ENCODE results near the gene C10orf71. TPM values are rescaled to one million over a fixed set of nuclear protein-coding genes. Genes with fewer than 3 reads are reported as not detected.

Gene C10orf71
- polyA plus RNA-seq, 12 donors = 10.9 to 48.1 (median 33.4) TPM; not detected in 1

DNA sequence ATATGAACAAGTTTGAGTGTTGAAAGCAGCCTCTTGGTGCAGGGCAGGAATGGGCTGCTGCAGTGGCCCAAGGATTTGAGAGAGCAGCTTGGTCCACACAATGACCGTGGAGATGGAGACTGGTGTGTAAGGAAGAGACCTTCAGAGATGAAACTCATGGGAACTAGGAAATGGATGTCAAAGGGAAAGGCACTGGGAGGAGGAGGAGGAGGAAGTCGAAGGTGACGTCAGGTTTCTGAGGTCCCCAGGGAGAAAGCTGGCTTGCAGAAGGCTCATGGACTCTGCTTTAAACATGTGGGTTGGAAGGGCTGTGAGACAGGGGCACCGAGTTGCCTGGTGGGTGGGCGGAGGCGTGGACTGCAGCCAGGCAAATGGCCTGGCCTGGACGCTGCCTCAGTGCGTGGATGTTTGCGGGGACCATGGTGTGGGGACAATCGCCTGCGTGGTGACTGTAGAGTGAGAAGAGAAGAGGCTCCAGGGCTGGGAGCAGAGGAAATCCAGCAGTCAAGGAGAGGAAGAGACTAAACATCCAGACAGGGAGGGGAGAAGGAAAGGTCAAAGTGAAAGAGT, 14.6 kb downstream of the C10orf71 start:
- no peak for DNase-seq

- DNase-seq = no peak
These were observed 15.8 kb downstream of the C10orf71 start for GRCh38 chr10:49314806-49315205.

DNA sequence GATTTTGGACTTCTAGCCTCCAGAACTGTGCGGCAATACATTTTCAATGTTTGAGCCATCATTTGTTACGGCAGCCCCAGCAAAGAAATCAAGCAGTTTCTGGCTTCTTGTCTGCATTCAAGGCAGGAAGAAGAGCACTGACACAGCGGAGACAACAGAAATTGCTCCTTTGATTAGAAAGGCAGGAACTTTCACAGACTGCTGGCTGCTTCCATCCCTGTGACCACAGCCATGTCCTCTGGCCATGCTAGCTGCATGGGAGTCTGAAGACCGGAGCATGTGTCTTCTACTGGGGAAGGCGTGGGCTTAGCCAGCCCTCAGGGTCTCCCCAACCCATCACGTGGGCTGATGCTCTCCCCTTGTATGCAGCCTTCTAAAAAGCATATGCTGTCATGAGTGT, 19.1 kb downstream of the C10orf71 start:
- no peak for DNase-seq

DNA sequence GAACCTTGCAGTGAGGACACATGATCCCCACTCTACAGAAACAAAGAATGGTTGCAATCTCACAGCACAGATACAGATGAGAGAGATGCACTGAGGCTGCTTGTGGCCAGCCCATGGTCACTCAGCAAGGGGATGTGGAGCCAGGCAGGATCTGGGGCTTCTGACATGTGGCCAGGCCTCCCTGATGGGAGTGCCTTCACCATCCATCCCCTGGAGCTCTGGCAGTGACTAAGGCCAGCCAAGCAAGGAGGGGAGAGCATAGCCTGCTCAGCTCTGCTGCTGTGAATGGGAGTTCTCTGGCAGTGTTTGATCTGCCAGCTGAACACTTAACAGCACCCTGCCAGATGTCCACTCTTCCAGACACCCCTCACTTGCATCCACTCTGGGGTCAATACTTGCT, 19.8 kb downstream of the C10orf71 start:
- DNase-seq = no peak

DNA sequence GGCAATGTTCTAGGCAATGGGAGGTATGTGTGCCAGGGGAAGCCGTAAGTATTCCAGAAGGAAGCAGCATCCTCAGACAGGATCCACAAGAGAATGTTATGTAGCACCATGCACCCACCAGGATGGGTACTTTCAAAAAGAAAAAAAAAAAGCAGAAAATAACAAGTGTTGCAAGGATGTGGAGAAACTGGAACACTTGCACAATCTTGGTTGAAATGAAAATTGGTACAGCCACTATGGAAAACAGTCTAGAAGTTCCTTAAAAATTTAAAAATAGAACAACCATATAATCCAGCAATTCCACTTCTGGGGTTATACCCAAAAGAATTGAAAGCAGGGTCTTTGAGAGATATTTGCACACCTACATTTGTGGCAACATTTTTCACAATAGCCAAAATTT, 20.2 kb downstream of the C10orf71 start:
- DNase-seq = no peak

GRCh38 chr10:49320191-49320590, 21.2 kb downstream of the C10orf71 start:
- no peak for DNase-seq

GRCh38 chr10:49321021-49321420, 22.1 kb downstream of the C10orf71 start:
- DNase-seq = no peak

GRCh38 chr10:49322371-49323170, 23.6 kb downstream of the C10orf71 start:
- no peak for DNase-seq

DNA sequence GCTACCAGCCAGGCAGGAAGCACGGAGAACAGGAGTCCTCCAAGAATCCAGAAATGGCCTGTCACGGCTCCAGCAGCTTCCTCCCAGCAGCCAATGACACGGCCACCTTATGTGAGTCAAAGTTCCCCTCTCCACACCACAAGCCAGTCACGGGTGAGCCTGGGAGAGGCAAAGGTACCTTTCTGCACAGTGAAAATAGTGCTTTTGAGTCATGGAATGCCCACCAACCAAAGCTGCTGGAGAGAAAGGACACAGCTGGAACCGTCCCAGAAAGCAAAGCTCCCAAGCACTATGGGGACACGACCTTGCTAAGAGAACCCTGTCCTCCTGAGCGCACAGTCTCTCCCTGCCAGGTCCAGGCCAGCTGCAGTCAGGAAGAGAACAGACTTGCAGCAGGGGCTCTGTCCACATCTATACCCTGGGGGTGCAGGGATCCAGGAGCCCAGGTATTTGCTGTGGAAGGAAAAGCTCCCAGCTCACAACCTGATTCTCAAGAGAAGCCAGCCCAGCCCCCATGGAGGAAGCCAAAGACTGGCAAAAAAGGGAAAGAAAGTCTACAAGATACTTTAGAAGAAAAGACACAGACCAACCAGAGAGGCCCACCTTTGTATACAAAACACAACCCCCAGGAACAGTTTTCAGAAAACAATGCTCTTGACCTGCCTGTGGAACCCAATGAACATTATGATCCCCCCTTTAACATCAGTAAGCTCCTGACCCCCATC, 24.4 kb downstream of the C10orf71 start:
- DNase-seq = no peak

DNA sequence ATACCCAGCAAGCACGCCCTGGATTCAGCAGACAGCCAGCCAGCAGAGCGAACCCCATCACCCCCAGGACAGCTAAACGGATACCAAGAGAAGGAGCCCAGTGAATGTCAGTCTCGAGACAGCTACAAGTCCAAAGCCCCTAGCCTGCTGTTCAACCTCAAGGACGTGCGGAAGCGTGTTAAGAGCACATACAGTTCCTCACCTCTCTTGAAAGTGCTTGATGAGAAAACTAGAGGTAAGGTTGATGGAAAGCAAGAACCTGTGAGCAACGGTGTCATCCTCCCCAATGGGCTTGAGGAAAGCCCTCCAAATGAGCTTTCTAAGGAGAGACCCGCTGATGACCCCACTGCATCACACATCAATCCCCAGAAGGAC, 24.9 kb downstream of the C10orf71 start:
- DNase-seq = no peak

GRCh38 chr10:49324711-49325110, 25.7 kb downstream of the C10orf71 start:
- DNase-seq = no peak

GRCh38 chr10:49325131-49325915, 26.4 kb downstream of the C10orf71 start:
- DNase-seq = no peak

- DNase-seq = no peak
These were observed 27.2 kb downstream of the C10orf71 start for GRCh38 chr10:49325916-49326783.

- no peak for DNase-seq
These were observed 28.3 kb downstream of the C10orf71 start for GRCh38 chr10:49327036-49327813.

GRCh38 chr10:49328401-49329145, 29.6 kb downstream of the C10orf71 start:
- DNase-seq = no peak

- no peak for DNase-seq
These were observed 30.2 kb downstream of the C10orf71 start for GRCh38 chr10:49329146-49329505.

GRCh38 chr10:49330127-49330665, 31.2 kb downstream of the C10orf71 start:
- DNase-seq = no peak

DNA sequence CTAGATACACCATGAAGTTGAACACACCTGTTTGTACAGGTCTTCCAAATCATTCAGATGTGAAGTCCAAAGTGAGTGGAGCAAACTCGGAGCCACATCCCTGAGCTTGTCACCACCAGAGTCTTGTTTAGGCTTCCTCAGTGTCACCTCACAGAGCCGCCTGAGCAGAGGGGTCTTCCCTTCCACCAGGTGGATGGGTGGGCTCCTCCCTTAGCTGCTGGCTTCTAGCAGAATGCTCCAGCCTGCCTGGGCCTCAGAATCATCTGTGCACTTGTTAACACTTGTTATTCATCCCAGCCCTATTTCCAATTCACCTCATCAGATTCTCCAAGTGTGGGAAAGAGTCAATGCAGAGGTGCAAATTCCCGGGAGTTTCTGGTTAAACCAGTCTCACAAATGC, 32.5 kb downstream of the C10orf71 start:
- no peak for DNase-seq

DNA sequence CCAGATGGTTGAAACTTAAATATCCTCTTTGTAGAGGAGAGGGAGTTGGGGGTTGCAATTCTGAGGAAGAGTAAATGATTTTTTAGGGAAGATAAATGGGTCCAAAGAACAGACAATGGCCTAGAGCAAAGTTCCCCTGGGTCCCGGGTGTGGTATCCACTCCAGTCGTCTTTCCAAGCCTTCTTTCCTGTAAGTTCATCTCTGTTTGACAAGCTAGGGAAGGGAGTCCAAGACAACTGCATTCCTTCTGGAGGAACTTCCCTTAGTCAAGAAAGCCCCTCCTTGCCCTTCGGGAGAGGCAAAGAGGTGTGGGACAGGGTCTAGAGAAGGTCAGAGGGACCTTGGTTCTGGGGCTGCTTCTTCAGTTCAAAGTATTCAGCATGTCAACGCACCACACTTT, 33.4 kb downstream of the C10orf71 start:
- DNase-seq = no peak
